Brain microvascular endothelial cell (primary cell): ENCODE measurements around the gene AATF.

Source experiments
- DNase-seq: peaks from one replicate; pipeline ENCODE4 v3.0.0-alpha.2; 2020
- H3K27ac ChIP-seq: fragments of 250-450 bp; sonication (Bioruptor Pico); 2 replicates; pipeline ENCODE4 v1.5.1; 2020; ENCODE audit warnings: mild to moderate bottlenecking, moderate library complexity
- H3K27me3 ChIP-seq: fragments of 250-450 bp; sonication (Bioruptor Pico); replicated peaks from 2 replicates; pipeline ENCODE4 v1.5.1; 2020; ENCODE audit warnings: mild to moderate bottlenecking
- H3K36me3 ChIP-seq: fragments of 250-450 bp; sonication (Bioruptor Pico); replicated peaks from 2 replicates; pipeline ENCODE4 v1.5.1; 2020; ENCODE audit warnings: mild to moderate bottlenecking
- H3K4me3 ChIP-seq: 2 replicates; pipeline ENCODE4 v1.5.1; 2011; ENCODE audit warnings: low read depth, mild to moderate bottlenecking, control low read depth, low read length, moderate library complexity
- CTCF ChIP-seq: IDR thresholded peaks from 2 replicates; pipeline ENCODE4 v1.5.1; 2011; ENCODE audit warnings: low read depth, mild to moderate bottlenecking, moderate library complexity, low read length, control low read depth, inconsistent platforms; ENCODE audit errors: missing control alignments
- in situ Hi-C: cut with HindIII; loops from 2 replicates; pipeline ENCODE4 v1.10.0; 2017; ENCODE audit warnings: low sequenced_read_pairs, low pct_ligation_motif_present

Gene AATF

DNA sequence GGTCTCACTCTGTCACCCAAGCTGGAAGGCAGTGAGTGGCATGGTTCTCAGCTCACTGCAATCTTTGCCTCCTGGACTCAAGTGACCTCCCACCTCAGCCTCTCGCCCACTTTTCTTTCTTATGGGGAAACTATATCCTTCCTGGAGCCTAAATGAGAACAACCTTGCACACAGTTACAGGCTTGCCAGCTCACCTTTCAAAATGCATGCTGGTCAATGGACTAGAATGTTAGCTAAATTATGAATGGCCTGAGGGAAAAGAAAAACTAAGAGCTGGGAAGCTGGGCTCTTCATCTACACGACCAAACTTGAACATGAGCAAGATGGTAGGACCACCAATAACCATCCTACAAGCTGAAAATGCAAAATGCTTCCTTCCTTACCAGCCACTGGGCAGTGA lies 22.1 kb upstream of the AATF start:
- no peak for DNase-seq
- H3K27me3 ChIP-seq: peaks cover 36% of the 10 kb centered on the region
- in situ Hi-C loops: no loop called here
- H3K36me3 ChIP-seq: no peaks in the 10 kb centered on the region
- no peak overlapping the region for H3K4me3 ChIP-seq
- no peak overlapping the region for H3K27ac ChIP-seq
- no peak for TF ChIP-seq CTCF

DNA sequence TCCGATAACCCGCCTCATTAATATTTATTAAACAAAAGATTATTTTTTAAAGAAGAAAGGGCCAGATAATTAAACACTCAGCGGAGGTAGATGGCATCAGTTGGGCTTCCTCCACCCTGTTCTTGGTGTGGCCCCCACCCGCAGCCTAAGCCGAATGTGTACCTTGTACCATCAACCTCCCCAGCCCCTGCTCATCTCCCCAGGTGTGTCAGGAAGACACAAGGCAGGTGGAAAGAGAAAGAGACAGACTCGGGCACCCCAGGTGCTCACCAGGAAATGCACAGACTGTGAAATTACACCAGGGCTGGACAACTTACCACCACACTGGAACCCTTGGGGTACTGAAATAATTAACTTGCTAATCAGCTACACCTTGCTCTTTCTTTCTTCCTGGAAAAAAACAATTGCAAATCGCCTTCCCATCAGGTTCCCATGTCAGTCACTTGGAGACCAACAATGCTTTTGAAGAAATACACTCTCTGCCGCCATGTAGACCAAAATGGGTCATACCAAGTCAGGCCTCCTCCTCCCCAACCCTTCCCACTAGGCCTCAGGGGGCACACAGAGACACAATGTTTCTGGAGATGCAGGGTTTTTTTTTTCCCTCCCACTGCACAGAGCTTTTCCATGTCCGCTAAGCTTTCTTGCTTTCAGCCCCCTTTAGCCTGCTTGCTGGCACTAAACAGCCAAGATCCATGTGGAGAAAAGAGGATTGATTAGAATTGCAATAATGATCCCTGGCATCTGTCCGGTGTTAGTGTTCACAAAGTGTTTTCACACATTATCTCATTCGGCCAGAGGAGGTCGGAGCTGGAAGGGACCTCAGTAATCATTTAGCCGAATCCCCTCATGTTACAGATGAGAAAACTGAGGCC lies 20.0 kb upstream of the AATF start:
- Histone ChIP-seq H3K4me3 (no peak overlapping the region), H3K36me3 (no peaks in the 10 kb centered on the region), H3K27me3 (peaks cover 54% of the 10 kb centered on the region), H3K27ac (no peak overlapping the region)
- TF ChIP-seq CTCF: no peak
- in situ Hi-C loops: no loop called here
- DNase-seq: no peak

GRCh38 chr17:36929851-36930582 lies 18.7 kb upstream of the AATF start:
- Histone ChIP-seq H3K27ac (no peak overlapping the region), H3K36me3 (no peaks in the 10 kb centered on the region), H3K4me3 (no peak overlapping the region), H3K27me3 (peaks cover 67% of the 10 kb centered on the region)
- no peak for DNase-seq
- in situ Hi-C loops: no loop called here
- TF ChIP-seq CTCF: no peak

- no peak for TF ChIP-seq CTCF
- Histone ChIP-seq H3K4me3 (no peak overlapping the region), H3K27ac (no peak overlapping the region), H3K36me3 (no peaks in the 10 kb centered on the region), H3K27me3 (peaks cover 72% of the 10 kb centered on the region)
- in situ Hi-C loops: no loop called here
- DNase-seq: no peak
Observed at GRCh38 chr17:36930583-36930900, 18.2 kb upstream of the AATF start.

DNA sequence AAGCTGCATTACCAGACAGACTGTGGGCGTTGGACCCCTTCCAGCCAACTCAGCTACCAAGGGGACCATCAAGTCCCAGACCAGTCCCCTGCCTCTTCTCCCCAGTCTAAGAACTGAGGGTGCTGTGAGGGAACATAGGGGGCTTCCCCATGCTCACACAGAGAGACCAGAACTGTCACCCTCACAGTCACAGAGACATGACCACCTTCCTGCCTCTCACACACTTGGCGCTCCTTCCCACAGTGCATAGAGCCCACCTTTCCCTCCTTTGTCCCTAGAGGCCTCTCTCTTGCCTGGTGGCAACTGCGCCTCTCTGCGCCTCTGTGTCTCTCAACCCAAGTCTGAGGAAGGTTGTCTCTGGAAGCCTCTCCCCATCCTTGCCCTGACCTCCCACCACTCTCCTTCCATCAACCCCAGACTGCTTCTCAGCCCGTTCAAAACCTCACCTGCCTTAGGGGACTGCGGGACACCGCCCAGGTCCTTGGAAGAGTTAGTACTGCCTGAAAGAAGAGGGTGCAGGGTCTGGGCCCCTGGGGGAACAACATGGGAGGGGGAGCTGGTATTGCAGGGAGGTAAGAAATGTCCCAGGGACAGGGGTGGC lies 17.6 kb upstream of the AATF start:
- in situ Hi-C loops: no loop called here

More for the DNA sequence above, 17.6 kb upstream of the AATF start:
- Histone ChIP-seq H3K4me3 (no peak overlapping the region), H3K36me3 (no peaks in the 10 kb centered on the region), H3K27me3 (peaks cover 79% of the 10 kb centered on the region), H3K27ac (no peak overlapping the region)
- no peak for TF ChIP-seq CTCF
- no peak for DNase-seq
